T-cell (primary cell): ENCODE measurements around the gene DSCAML1. TPM values are rescaled to one million over a fixed set of nuclear protein-coding genes. Genes with fewer than 3 reads are reported as not detected.

Source experiments
- ATAC-seq, 4 experiments: fragments of 200-7000 bp in 3 of 4; fragments of 150-1000 bp in 1 of 4; cut with Tn5 transposase; replicated peaks in 1 of 4; 1 replicate in 3 of 4; 2 replicates in 1 of 4; pipeline ENCODE4 v1.10.0; 2021; ENCODE audit warnings: moderate library complexity in 3 of 4, mild to moderate bottlenecking in 2 of 4, moderate number of reproducible peaks in 1 of 4
- CTCF ChIA-PET, 2 donors: fragments of 300-600 bp; sonication (Branson Sonifier 250); formaldehyde crosslinking; loops; one replicate each; lab custom pipeline; 2022; ENCODE audit warnings: antibody characterized with exemption in 2 of 2; lab: Charles Lee
- POLR2A ChIA-PET, 2 donors: fragments of 300-600 bp; sonication (Branson Sonifier 250); formaldehyde crosslinking; loops; one replicate each; lab custom pipeline; 2022; ENCODE audit warnings: antibody characterized with exemption in 2 of 2; lab: Charles Lee
- DNase-seq, 35 experiments: peaks; one replicate each; pipeline versions ENCODE4 v3.0.0 to v3.0.0-alpha.2; 2013 to 2023
- H3K27ac ChIP-seq: one replicate; pipeline ENCODE4 v1.5.1; 2013; ENCODE audit warnings: low read length
- H3K27me3 ChIP-seq, 2 experiments: replicated peaks in 1 of 2; 1 replicate in 1 of 2; 2 replicates in 1 of 2; pipeline versions ENCODE4 v1.6.1 to v1.7.0; 2013; ENCODE audit warnings: low read length in 1 of 2, mixed read lengths in 1 of 2; ENCODE audit not compliant: control insufficient read depth in 2 of 2, insufficient read depth in 2 of 2; ENCODE audit errors: extremely low read depth in 1 of 2
- H3K36me3 ChIP-seq, 2 donors: 1 replicate in 1 of 2; 2 replicates in 1 of 2; pipeline versions ENCODE4 v1.6.1 to v1.7.0; 2013; ENCODE audit warnings: low read length in 1 of 2; ENCODE audit not compliant: control insufficient read depth in 2 of 2, insufficient read depth in 1 of 2; ENCODE audit errors: extremely low read depth in 1 of 2
- H3K4me1 ChIP-seq, 2 experiments: 1 replicate in 1 of 2; 2 replicates in 1 of 2; pipeline versions ENCODE4 v1.6.1 to v1.7.0; 2013; ENCODE audit warnings: low read length in 2 of 2, mixed read lengths in 1 of 2; ENCODE audit not compliant: insufficient read depth in 2 of 2, control insufficient read depth in 1 of 2; ENCODE audit errors: extremely low read depth in 1 of 2
- H3K4me3 ChIP-seq, 2 donors: 1 replicate in 1 of 2; 2 replicates in 1 of 2; pipeline versions ENCODE4 v1.5.1 to v1.7.0; 2013; ENCODE audit warnings: mild to moderate bottlenecking in 2 of 2, low read length in 1 of 2, moderate library complexity in 1 of 2; ENCODE audit not compliant: control insufficient read depth in 1 of 2; ENCODE audit errors: extremely low read depth in 1 of 2
- H3K9me3 ChIP-seq: 2 replicates; pipeline ENCODE4 v1.7.0; 2013
- H3K27ac Mint-ChIP-seq, 2 donors: one replicate each; pipeline ENCODE4 v1.8.0; 2020 to 2021; ENCODE audit warnings: mild to moderate bottlenecking in 2 of 2, mixed read lengths in 2 of 2
- H3K27me3 Mint-ChIP-seq, 2 donors: one replicate each; pipeline ENCODE4 v1.8.0; 2021 to 2022; ENCODE audit warnings: mixed read lengths in 2 of 2
- H3K36me3 Mint-ChIP-seq: one replicate; pipeline ENCODE4 v1.8.0; 2021; ENCODE audit warnings: mixed read lengths
- H3K4me1 Mint-ChIP-seq, 3 donors: one replicate each; pipeline ENCODE4 v1.8.0; 2020 to 2022; ENCODE audit warnings: mixed read lengths in 3 of 3, mild to moderate bottlenecking in 1 of 3
- H3K4me3 Mint-ChIP-seq, 3 donors: one replicate each; pipeline ENCODE4 v1.8.0; 2020 to 2022; ENCODE audit warnings: mild to moderate bottlenecking in 3 of 3, mixed read lengths in 3 of 3, moderate library complexity in 3 of 3
- H3K9me3 Mint-ChIP-seq, 3 donors: one replicate each; pipeline ENCODE4 v1.8.0; 2020 to 2022; ENCODE audit warnings: mixed read lengths in 3 of 3
- WGBS: methylation state at CpG from one replicate; pipeline ENCODE4 v1.1.5; 2013; ENCODE audit warnings: missing lambda C conversion rate; ENCODE audit not compliant: insufficient coverage; 5-methylcytosine and 5-hydroxymethylcytosine counted together
- total RNA-seq, 35 experiments: library from RNA in 6 of 35; stranded (reverse) in 6 of 35; fragments of 120-200 nt in 1 of 35; gene quantifications; one replicate each; pipeline versions ENCODE4 v1.2.1 to v1.2.4 and lab custom pipeline; 2013 to 2026

Gene DSCAML1
- total RNA-seq, 5 donors from 2014 or later (not counting 1 experiment from before 2014, with no cell fraction given) = 0.15 to 2.4 (median 0.96) TPM

DNA sequence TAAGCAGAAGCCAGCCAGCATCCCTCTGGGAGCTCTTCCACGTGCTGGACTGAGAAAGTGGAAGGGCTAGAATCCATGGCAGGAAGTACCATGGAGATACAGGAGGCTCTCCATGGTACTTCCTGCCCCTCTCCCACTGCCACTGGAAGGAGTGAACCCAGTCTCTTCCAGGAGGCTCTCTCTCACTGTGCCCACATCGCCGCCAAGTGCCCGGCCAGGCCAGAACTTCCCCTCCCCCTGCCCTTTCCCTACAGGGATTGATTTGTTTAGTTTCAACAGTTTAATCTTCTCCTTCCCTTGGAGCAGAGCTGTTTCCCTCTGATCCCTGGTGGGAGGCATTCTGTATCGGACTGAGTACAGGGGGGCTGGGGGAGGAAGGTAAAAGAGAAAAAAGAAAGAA, 133.6 kb downstream of the DSCAML1 start:
- POLR2A ChIA-PET = no interaction called here
- CTCF ChIA-PET = no interaction called here

GRCh38 chr11:117662671-117663269, 134.2 kb downstream of the DSCAML1 start:
- H3K36me3 Mint-ChIP-seq = no peaks in the 10 kb centered on the region
- CTCF ChIA-PET = no interaction called here
- 89% methylated on average over 8 of the region's 14 CpGs for WGBS

More for the DNA sequence above, 133.6 kb downstream of the DSCAML1 start:
- Histone ChIP-seq H3K36me3 (no peaks in the 10 kb centered on the region), H3K4me1 (no peaks in the 10 kb centered on the region), H3K9me3 (no peaks in the 10 kb centered on the region), H3K27ac (no peak overlapping the region), H3K27me3 (peaks cover 0 to 18% of the 10 kb centered on the region in 2 experiments), H3K4me3 (no peak overlapping the region)
- ATAC-seq (no peak), DNase-seq (no peak)
- Mint-ChIP-seq H3K9me3 (no peaks in the 10 kb centered on the region), H3K27ac (no peak overlapping the region), H3K4me3 (no peak overlapping the region), H3K4me1 (no peaks in the 10 kb centered on the region), H3K27me3 (peaks cover 7 to 8% of the 10 kb centered on the region in 2 donors), H3K36me3 (no peaks in the 10 kb centered on the region)
- WGBS = no CpG with 5 or more reads among the region's 5 CpGs

DNA sequence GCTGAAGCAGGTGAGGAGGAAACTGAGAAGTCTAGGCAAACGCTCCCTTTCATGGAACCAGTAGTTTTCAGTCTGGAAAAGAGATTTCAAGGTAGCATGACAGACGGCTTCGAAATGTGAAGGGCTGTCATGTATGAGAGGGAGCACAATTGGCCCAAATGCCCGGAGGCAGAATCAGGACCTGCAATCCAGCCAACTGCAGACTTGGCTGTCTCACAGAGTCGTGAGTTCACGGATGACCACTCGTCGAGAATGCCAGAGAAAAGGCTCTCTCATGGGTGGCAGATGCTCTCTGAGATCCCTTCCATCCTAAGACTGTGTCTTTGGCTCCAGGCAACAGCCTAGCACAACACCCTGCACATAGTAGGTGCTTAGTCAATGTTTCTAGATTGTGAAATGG, 134.8 kb downstream of the DSCAML1 start:
- Histone ChIP-seq H3K9me3 (no peaks in the 10 kb centered on the region), H3K4me3 (no peak overlapping the region), H3K27me3 (peaks cover 0 to 16% of the 10 kb centered on the region in 2 experiments), H3K4me1 (no peaks in the 10 kb centered on the region), H3K36me3 (no peaks in the 10 kb centered on the region), H3K27ac (no peak overlapping the region)
- ChIA-PET CTCF (no interaction called here), POLR2A (no interaction called here)
- no peak for ATAC-seq
- Mint-ChIP-seq H3K9me3 (no peaks in the 10 kb centered on the region), H3K4me3 (no peak overlapping the region), H3K36me3 (no peaks in the 10 kb centered on the region), H3K27me3 (peaks cover 4% of the 10 kb centered on the region in 2 donors), H3K27ac (no peak overlapping the region), H3K4me1 (no peaks in the 10 kb centered on the region)
- DNase-seq = no peak
- 73% methylated on average over 6 of the region's 8 CpGs for WGBS

More at GRCh38 chr11:117662671-117663269, 134.2 kb downstream of the DSCAML1 start:
- no peaks in the 10 kb centered on the region for H3K4me1 ChIP-seq
- H3K9me3 Mint-ChIP-seq = no peaks in the 10 kb centered on the region
- H3K27ac Mint-ChIP-seq = no peak overlapping the region
- POLR2A ChIA-PET = no interaction called here
- no peak for ATAC-seq
- H3K4me3 Mint-ChIP-seq = no peak overlapping the region
- H3K27me3 ChIP-seq = peaks cover 0 to 17% of the 10 kb centered on the region in 2 experiments
- no peak for DNase-seq
- peaks cover 7 to 8% of the 10 kb centered on the region in 2 donors for H3K27me3 Mint-ChIP-seq
- no peaks in the 10 kb centered on the region for H3K4me1 Mint-ChIP-seq
- H3K9me3 ChIP-seq = no peaks in the 10 kb centered on the region
- no peaks in the 10 kb centered on the region for H3K36me3 ChIP-seq
- no peak overlapping the region for H3K4me3 ChIP-seq
- no peak overlapping the region for H3K27ac ChIP-seq

DNA sequence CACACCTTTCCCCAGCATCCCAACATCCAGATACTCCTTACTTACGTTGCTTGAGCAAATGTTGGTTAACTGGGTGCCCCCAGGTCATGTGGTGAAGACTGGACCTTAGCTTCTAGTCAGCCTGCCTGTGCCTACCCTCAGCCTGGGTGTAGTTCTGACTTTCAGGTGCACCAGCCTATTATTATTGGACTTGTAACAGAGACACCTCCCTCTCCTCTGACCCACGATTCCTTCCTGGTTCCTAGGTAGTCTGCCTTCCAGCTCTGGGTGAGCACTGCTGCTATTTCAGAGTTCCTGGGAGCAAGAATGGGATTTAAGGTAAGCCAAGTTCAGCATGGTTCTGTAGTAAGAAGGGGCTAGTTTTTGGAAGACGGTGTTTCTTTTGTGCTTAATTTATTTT, 138.2 kb downstream of the DSCAML1 start:
- WGBS = 100% methylated on average over 1 of the region's 3 CpGs
- POLR2A ChIA-PET = no interaction called here
- CTCF ChIA-PET = interaction anchor here in 1 of 2 donors (0.6 kb wide), 1 partner anchor 13 kb away, joined by 3 read pairs; no protein-coding TSS in a partner anchor
- no peak for DNase-seq
- Mint-ChIP-seq H3K27ac (no peak overlapping the region), H3K9me3 (no peaks in the 10 kb centered on the region), H3K4me1 (no peaks in the 10 kb centered on the region), H3K4me3 (no peak overlapping the region), H3K36me3 (no peaks in the 10 kb centered on the region), H3K27me3 (peaks cover 5 to 10% of the 10 kb centered on the region in 2 donors)
- H3K4me3 ChIP-seq = no peak overlapping the region
- no peak for ATAC-seq
- no peaks in the 10 kb centered on the region for H3K9me3 ChIP-seq
- H3K36me3 ChIP-seq = no peaks in the 10 kb centered on the region
- no peak overlapping the region for H3K27ac ChIP-seq
- H3K27me3 ChIP-seq = peaks cover 0 to 16% of the 10 kb centered on the region in 2 experiments
- H3K4me1 ChIP-seq = no peaks in the 10 kb centered on the region

DNA sequence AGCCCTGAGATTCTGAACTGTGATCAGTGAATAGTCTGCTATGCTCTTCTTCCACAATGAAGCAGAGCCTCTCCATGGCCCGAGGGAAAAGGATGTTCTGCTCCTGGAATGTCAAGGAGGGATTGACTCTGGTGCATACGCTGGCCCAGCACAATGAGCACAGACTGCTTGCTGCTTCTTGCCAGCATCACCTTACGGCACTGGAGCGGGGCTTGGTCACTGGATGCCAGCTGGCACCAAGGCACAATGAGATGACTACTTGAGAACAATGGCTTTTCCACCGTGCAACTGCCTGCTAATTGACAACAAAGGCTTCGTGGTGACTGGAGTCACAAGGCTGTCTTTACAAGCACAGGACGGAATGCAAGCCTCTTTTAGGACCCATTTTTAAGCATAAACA, 139.2 kb downstream of the DSCAML1 start:
- Mint-ChIP-seq H3K36me3 (no peaks in the 10 kb centered on the region), H3K4me3 (no peak overlapping the region), H3K9me3 (no peaks in the 10 kb centered on the region), H3K27me3 (peaks cover 5 to 9% of the 10 kb centered on the region in 2 donors), H3K4me1 (no peaks in the 10 kb centered on the region), H3K27ac (no peak overlapping the region)
- WGBS = 78% methylated on average over 7 of the region's 7 CpGs
- Histone ChIP-seq H3K27me3 (peaks cover 0 to 17% of the 10 kb centered on the region in 2 experiments), H3K4me1 (no peaks in the 10 kb centered on the region), H3K36me3 (no peaks in the 10 kb centered on the region), H3K4me3 (no peak overlapping the region), H3K27ac (no peak overlapping the region), H3K9me3 (no peaks in the 10 kb centered on the region)
- ATAC-seq (no peak), DNase-seq (no peak)
- ChIA-PET CTCF (no interaction called here), POLR2A (no interaction called here)

DNA sequence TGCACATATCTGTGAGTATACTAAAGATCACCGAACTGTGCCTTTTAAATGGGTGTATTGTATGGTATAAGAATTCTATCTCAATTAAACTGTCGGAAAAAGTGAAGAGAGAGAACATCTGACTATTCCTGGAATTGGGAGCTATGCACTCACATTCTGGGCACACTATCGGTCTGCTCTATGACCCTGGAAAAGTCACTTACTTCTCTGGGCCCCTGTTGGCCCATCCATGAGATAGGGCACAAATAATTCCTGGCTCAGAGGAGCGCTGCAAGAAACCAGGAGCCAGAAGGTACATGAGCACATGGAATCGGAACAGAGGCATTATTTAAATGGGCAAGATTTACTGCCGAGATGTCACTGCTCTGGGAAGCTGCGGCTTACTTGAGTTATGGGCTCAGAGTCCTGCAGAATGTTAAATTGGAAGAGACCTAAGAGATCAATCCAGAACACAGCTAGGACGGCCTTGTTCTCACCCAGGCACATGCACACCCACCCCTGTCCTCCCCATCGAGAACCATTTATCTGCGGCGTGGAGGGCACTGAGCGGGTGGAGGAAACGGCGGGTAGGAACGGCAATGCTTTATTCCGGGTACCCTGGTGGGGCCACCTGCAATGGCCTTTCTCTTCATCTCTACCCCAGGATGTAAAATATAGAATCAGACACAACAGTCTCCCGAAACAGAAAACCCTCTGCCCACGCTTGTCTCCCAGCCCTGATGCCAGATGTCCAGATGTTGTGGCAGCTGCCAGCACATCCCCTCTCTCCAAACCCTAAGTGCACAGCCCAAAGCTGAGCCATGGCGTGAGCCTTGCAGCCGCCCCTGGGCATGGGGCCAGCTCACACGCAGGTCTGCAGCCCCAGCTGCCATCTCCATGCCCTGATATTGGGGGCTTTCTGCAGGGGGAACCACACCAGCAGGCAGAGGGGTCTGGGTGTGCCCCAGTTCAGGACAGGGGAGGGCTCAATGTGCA, 142.4 kb downstream of the DSCAML1 start:
- no peak for DNase-seq
- H3K4me1 Mint-ChIP-seq = no peaks in the 10 kb centered on the region
- H3K36me3 ChIP-seq = no peaks in the 10 kb centered on the region
- peaks cover 5 to 9% of the 10 kb centered on the region in 2 donors for H3K27me3 Mint-ChIP-seq
- H3K36me3 Mint-ChIP-seq = no peaks in the 10 kb centered on the region
- H3K4me3 ChIP-seq = no peak overlapping the region
- H3K9me3 Mint-ChIP-seq = no peaks in the 10 kb centered on the region
- H3K27ac Mint-ChIP-seq = no peak overlapping the region
- CTCF ChIA-PET = no interaction called here
- H3K9me3 ChIP-seq = no peaks in the 10 kb centered on the region
- no peak overlapping the region for H3K27ac ChIP-seq
- H3K27me3 ChIP-seq = peaks cover 0 to 23% of the 10 kb centered on the region in 2 experiments
- ATAC-seq = no peak
- POLR2A ChIA-PET = no interaction called here
- 87% methylated on average over 19 of the region's 21 CpGs for WGBS
- H3K4me3 Mint-ChIP-seq = no peak overlapping the region
- no peaks in the 10 kb centered on the region for H3K4me1 ChIP-seq
